GM18951 (cell line): ENCODE results near the gene MCM5.
"Not testable (repeated sequence)": the region's sequence is repeated elsewhere in the genome, so short reads cannot be mapped to it uniquely, and the experiment has no call there.

Source experiments
- POLR2A ChIP-seq: IDR thresholded peaks from 4 replicates; pipeline ENCODE4 v1.6.1; 2011; ENCODE audit warnings: mild to moderate bottlenecking; ENCODE audit not compliant: insufficient read length, insufficient read depth; ENCODE audit errors: extremely low read depth
- in situ Hi-C: fragments of 300-500 bp; cut with MboI; formaldehyde crosslinking; loops from one replicate; pipeline ENCODE4 v1.12.0; 2022; ENCODE audit warnings: low sequenced_read_pairs, mixed read lengths, inconsistent platforms; ENCODE audit not compliant: unreplicated experiment

Gene MCM5

DNA sequence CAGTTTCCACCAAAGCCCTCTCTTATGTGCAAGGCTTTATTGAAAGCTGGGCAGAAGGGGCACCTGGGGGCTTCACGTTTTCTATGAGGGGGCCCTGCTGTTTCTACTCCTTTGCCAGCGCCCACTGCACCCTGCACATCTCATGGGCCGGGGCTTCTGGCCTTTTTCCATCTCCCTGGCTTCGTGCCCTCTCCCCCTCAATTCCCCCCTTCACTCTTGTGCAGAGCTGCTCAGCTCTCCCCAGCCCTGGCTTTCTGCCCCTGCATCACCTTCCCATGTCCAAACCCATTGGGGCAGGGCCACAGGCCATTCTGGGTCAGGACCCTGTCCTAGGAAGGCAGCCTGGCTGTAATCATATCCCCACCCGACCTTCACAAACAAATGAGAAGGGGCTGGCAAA lies 36.5 kb downstream of the MCM5 start:
- TF ChIP-seq POLR2A = no peak
- in situ Hi-C loops = no loop called here

DNA sequence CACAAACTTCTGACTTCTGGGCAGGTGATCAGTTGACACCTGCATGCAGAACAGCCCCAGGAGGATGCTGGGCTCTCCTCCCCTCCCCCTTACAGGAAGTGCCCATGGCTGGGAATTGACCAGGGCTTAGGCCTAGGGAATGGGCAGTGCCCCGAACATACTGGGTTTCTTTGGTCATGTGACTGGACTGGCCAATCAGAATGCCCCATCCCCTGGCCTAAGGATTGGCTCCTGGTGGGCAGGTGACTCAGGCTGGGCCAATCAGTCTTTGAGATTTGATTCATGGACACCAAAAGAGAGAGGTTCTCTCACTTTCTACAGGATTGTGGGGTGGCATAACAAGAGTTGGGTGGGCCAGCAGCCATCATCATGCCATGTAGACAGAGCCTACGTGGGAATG lies 37.1 kb downstream of the MCM5 start:
- in situ Hi-C loops = no loop called here

DNA sequence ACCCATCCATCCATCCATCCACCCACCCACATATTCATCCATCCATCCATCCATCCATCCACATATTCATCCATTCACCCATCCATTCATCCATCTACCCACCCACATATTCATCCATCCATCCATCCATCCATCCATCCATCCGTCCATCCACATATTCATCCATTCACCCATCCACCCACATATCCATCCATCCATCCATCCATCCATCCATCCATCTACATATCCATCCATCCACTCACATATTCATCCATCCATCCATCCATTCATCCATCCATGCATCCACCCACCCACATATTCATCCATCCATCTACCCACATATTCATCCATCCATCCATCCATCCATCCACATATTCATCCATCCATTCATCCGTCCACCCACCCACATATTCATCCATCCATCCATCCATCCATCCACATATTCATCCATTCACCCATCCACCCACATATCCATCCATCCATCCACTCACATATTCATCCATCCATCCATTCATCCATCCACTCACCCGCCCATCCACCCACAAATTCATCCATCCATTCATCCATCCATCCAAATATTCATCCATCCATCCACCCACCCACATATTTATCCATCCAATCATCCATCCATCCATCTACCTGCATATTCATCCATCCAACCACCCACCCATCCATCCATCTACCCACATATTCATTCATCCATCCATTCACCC lies 38.9 kb downstream of the MCM5 start:
- in situ Hi-C loops = not testable (repeated sequence)

More for the DNA sequence above, 37.1 kb downstream of the MCM5 start:
- no peak for TF ChIP-seq POLR2A

DNA sequence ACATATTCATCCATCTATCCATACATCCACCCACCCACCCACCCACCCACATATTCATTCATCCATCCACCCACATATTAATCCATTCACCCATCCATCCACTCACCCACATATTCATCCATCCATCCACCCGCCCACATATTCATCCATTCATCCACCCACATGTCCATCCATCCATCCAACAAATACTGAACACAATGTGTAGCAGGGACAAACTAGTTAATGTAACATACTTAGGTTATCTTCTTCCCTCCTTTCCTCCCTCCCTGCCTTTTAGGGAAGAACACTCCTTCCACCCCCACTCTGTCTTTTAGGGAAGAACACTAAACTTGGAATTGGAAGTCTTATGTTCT lies 39.4 kb downstream of the MCM5 start:
- in situ Hi-C loops = no loop called here
- no peak for TF ChIP-seq POLR2A

DNA sequence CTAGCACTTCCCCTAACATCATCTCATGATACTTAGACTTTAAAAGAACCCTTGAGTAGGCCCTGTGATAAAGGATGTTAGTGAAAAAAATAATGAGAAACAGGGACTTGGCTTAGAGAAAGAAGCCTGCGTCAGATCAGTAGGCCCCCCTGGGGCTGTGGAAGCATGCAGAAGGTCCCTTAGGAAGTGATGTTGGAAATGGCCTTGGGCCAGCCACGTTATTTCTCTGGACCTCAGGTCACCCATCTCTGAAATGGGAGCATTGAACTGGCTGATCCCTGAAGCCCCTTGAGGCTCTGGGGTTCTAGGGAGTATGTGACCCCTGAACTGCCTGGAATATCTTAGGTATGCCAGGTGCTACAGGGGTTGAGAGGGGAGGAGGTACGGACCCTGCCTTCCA lies 40.2 kb downstream of the MCM5 start:
- TF ChIP-seq POLR2A = no peak
- in situ Hi-C loops = no loop called here

DNA sequence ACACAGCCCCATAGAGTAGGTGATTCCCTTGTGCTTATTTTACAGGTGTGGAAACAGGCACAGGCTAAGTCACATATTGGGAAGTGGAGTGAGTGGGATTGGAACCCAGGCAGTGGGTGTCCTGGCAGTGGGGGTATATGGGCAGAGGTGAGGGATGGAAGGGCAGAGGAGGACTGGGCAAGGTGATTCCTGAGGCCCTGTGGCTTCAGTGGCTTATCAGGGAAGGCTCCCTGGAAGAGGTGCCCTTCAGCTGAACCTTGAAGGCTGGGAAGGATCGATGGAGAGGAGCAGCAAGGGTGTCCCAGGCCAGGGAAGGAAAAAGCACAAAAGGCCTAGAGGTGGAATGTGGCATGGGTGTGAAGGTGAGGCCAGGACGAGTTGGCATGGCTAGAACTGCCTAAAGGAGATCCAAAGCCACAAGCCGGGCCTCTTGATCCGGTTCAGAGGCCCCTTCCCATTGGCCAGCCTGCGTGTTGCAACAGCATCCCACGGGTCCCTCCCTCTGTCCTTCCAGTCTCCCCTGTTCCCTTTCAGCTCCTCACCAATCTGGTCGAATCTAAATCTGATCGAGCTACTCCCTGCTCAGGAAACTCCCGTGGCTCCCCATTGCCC lies 41.7 kb downstream of the MCM5 start:
- TF ChIP-seq POLR2A = no peak
- in situ Hi-C loops = no loop called here

DNA sequence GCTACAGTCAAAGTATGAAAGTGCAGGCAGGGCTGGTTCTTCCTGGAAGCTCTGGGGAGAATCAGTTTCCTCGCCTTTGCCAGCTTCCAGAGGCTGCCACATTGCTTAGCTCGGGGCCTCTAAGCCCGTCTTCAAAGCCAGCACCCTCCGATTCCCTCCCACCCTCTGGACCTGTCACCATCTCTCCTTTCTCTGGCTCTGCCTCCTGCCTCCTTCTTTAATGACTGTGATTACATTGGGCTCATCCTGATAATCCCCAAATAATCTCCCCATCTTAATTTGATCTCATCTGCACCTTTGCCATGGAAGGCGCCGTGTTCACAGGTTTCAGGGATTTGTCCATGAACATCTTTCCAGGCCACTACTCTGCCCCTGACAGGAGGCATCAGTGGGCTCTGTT lies 42.5 kb downstream of the MCM5 start:
- no peak for TF ChIP-seq POLR2A
- in situ Hi-C loops = no loop called here

DNA sequence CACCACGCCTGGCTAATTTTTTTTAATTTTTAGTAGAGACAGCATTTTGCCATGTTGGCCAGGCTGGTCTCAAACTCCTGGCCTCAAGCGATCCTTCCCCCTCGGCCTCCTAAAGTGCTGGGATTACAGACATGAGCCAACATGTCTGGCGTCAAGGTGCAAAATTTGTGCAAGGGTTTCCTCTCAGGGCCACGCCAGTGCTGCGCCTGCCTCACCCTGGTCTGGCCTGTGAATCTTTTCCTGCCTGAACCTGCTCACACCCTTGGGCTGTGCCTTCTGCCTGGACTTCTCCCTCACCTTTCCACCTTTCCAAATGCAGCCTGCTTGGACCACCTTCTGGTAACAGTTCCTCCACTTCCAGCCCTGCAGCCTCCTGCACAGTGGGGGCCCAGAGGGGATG lies 43.4 kb downstream of the MCM5 start:
- in situ Hi-C loops = no loop called here
- no peak for TF ChIP-seq POLR2A

DNA sequence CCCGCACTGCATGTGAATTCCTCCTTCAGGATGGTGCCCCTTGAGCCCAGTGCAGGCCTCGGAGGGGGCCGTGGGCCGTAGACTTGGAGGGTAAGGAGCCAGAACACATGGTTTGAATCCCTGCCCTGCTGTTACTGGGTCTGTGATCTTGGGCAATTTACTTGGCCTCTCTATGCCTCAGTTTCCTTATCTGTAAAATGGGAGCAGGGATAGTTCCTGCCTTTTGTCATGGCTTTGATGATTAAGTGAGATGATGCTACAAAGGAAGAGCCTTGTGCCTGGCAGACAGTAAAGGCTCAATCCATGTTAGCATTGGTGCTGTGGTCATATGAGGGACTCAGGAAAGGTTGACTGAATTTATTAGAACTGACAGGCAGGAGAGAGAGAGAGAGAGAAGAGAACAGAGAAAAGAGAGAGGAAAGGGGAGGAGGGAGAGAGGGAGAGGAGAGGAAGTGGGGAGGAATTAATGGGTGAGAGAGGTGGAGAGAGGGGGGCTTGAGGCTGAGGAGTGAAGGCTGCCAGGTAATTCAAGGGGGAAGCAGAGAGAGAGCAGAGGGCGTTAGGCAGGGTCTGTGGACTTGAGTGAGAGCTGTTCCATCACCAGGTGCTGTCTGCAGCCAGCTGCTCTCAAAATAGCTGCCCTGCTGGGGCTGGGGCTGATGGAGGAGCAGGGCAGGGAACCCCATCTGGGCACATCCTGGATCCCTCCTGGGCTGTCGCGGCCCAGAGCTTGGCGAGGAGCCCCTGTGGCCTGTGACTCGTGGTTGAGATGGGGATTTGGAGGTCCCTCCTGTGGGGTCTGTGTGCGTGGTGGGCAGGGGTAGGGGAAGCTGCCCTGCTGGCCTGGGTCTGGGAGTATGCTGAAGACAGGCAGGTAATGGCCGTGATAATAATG lies 44.1 kb downstream of the MCM5 start:
- TF ChIP-seq POLR2A = no peak
- in situ Hi-C loops = no loop called here

DNA sequence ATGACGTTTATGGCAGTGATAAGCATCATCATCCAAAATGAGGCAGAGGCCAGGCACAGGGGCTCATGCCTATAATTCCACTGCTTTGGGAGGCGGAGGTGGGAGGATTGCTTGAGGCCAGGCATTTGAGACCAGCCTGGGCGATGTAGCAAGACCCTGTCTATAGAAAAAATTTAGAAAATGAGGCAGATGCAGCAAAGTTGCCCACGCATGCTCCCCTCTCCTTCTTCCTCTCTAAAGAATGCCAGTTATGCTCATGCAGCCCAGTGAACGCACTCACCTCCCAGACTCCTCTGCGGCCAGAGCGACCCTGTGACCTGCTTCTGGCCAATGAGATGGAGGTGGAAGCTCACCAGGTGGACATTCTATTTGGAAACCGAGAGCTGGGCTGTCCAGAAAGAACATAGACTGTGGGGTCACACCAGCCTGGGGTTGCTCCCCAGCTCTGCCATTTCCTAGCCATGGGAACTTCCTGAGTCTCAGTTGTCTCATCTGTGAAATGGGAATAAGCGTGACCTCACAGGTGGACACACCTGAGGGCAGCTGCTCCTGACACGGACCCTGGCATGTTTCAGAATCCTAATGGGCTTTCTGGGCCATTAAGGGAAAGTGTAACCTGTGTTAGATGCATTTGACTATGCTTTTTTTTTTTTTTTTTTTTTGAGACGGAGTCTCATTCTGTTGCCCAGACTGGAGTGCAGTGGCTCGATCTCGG lies 44.9 kb downstream of the MCM5 start:
- in situ Hi-C loops = no loop called here
- no peak for TF ChIP-seq POLR2A

DNA sequence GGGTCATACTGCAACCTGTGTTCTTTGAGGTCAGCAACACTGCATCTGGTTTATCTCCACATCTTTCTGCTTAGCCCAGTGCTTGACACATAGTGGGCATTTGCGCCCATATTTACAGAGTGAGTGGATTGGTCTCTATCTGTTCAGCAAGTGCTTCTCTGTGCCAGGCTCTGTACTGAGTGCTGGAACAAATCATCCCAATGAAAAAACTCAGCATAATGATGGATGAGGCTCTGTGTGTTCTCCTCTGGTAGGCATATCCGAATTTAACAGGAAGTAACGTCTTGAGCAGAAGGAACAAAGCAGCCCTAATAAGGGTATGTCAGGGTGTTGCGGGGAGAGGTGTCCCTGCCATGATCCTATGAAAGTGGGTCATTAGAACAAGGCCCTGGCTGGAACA lies 46.0 kb downstream of the MCM5 start:
- TF ChIP-seq POLR2A = no peak
- in situ Hi-C loops = no loop called here

DNA sequence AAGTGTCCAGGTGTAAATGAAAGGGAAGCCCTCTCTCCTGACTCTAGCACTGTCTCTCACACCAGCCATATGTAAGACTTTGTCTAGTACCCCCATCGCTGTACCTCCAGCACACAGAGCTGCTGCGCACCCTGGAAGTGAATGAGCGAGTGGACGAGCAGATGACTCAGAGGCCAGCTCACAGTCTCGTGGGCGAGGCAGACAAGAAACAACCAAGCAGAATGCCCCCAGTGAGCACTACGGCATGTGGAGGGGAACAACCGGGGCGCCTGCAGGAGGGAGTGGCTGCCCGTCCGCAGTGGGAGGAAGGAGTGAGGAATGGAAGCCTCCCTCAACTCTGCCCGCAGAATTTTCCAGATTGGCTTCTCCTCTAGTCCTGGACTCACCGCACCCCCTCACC lies 46.4 kb downstream of the MCM5 start:
- in situ Hi-C loops = no loop called here
- TF ChIP-seq POLR2A = no peak

DNA sequence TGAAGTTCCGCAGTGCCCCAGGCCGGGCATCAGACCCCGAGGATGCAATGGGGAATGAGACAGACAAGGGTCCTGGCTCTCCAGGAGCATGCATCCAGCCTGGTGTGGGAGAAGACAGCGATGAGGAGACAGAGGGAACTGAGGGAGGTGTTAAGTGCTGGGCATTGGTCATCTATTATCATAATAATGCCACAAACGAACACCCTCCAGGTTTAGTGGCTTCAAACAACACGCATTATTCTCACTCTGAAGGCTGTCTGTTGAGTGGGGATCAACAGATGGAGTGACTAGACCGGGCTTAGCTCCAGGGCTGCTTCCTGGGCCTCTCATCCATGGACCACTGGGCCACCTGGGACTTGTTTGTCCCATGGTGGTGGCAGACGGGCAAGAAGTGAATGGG lies 48.6 kb downstream of the MCM5 start:
- TF ChIP-seq POLR2A = no peak
- in situ Hi-C loops = no loop called here
